Esophagus muscularis mucosa (tissue), 4 donors: ENCODE measurements around the gene UGT1A4. TPM values are rescaled to one million over a fixed set of nuclear protein-coding genes. Genes with fewer than 3 reads are reported as not detected.

Experiments used
- DNase-seq: peaks from one replicate; pipeline ENCODE4 v3.0.0-alpha.2; 2017; ENCODE audit errors: extremely low spot score
- H3K27ac ChIP-seq, 4 donors: fragments of 200-600 bp; sonication (generic); replicated peaks in 1 of 4; 1 replicate in 3 of 4; 2 replicates in 1 of 4; pipeline ENCODE4 v1.5.1; 2016 to 2019; ENCODE audit warnings: mild to moderate bottlenecking in 1 of 4
- H3K27me3 ChIP-seq, 4 donors: fragments of 200-600 bp; sonication (generic); one replicate each; pipeline versions ENCODE4 v1.5.1 to v1.6.0; 2016 to 2019
- H3K36me3 ChIP-seq, 4 donors: fragments of 200-600 bp; sonication (generic); one replicate each; pipeline ENCODE4 v1.5.1; 2016 to 2019
- H3K4me1 ChIP-seq, 4 donors: fragments of 200-600 bp; sonication (generic); one replicate each; pipeline ENCODE4 v1.5.1; 2016 to 2019
- H3K4me3 ChIP-seq, 4 donors: fragments of 200-600 bp; sonication (generic); 1 replicate in 2 of 4; 2 replicates in 2 of 4; pipeline ENCODE4 v1.5.1; 2016 to 2019; ENCODE audit warnings: mild to moderate bottlenecking in 4 of 4, moderate library complexity in 1 of 4
- H3K9me3 ChIP-seq, 4 donors: fragments of 200-600 bp; sonication (generic); 1 replicate in 3 of 4; 2 replicates in 1 of 4; pipeline ENCODE4 v1.5.1; 2016 to 2019
- CTCF ChIP-seq, 3 experiments: fragments of 200-600 bp in 2 of 3; fragments of 450-650 bp in 1 of 3; sonication (generic) in 2 of 3; IDR thresholded peaks; one replicate each; pipeline ENCODE4 v1.5.1; 2017 to 2019; ENCODE audit warnings: antibody characterized with exemption in 3 of 3, mild to moderate bottlenecking in 2 of 3, moderate library complexity in 1 of 3
- EP300 ChIP-seq: sonication (generic); formaldehyde crosslinking; IDR thresholded peaks from one replicate; pipeline ENCODE4 v1.6.1; 2017; ENCODE audit warnings: antibody characterized with exemption
- POLR2A ChIP-seq: fragments of 450-650 bp; IDR thresholded peaks from one replicate; pipeline ENCODE4 v1.6.1; 2017; ENCODE audit warnings: antibody characterized with exemption, moderate library complexity, mild to moderate bottlenecking, low read depth
- POLR2AphosphoS5 ChIP-seq, 2 donors: sonication (generic); formaldehyde crosslinking; IDR thresholded peaks; one replicate each; pipeline ENCODE4 v1.6.1; 2017; ENCODE audit warnings: antibody characterized with exemption in 2 of 2
- WGBS: methylation state at CpG from one replicate; pipeline ENCODE4 v1.1.5; 2018; 5-methylcytosine and 5-hydroxymethylcytosine counted together
- intact Hi-C: fragments of 100-400 bp; cut with DNase I; formaldehyde crosslinking; loops from one replicate; pipeline ENCODE4 v1.15.1; 2023
- total RNA-seq, 4 donors: library from RNA; depleted of rRNA; stranded (reverse); fragments of >200 nt; gene quantifications; one replicate each; pipeline versions ENCODE4 v1.1.0 to v1.2.1, GENCODE V29; 2016

The UGT1A4 gene
- total RNA-seq, 4 donors from 2014 or later = not detected

- no peak for DNase-seq
- H3K9me3 ChIP-seq = no peaks in the 10 kb centered on the region
- H3K4me1 ChIP-seq = no peaks in the 10 kb centered on the region
- TF ChIP-seq EP300 (no peak), POLR2AphosphoS5 (IDR thresholded peaks at IDR 0.05) (no peak), POLR2A (no peak)
- no peaks in the 10 kb centered on the region for H3K27me3 ChIP-seq
- no peak overlapping the region for H3K4me3 ChIP-seq
- intact Hi-C loops = no loop called here
- 56% methylated on average over 7 of the region's 7 CpGs for WGBS
- H3K36me3 ChIP-seq = no peaks in the 10 kb centered on the region
- no peak overlapping the region for H3K27ac ChIP-seq
These were observed 80.6 kb downstream of the UGT1A4 start for GRCh38 chr2:233799087-233799665.

GRCh38 chr2:233799716-233800115, 81.2 kb downstream of the UGT1A4 start:
- Histone ChIP-seq H3K27ac (no peak overlapping the region), H3K4me1 (no peaks in the 10 kb centered on the region), H3K4me3 (no peak overlapping the region), H3K9me3 (no peaks in the 10 kb centered on the region), H3K27me3 (no peaks in the 10 kb centered on the region), H3K36me3 (no peaks in the 10 kb centered on the region)
- intact Hi-C loops = no loop called here
- DNase-seq = no peak
- no peak for TF ChIP-seq POLR2A
- 48% methylated on average over 5 of the region's 5 CpGs for WGBS

GRCh38 chr2:233800208-233800607, 81.7 kb downstream of the UGT1A4 start:
- TF ChIP-seq EP300 (no peak), POLR2A (no peak)
- Histone ChIP-seq H3K36me3 (no peaks in the 10 kb centered on the region), H3K4me3 (no peak overlapping the region), H3K27me3 (no peaks in the 10 kb centered on the region), H3K27ac (no peak overlapping the region), H3K9me3 (no peaks in the 10 kb centered on the region), H3K4me1 (no peaks in the 10 kb centered on the region)
- 93% methylated on average over 7 of the region's 7 CpGs for WGBS
- DNase-seq = no peak
- intact Hi-C loops = no loop called here

- Histone ChIP-seq H3K27ac (no peak overlapping the region), H3K27me3 (no peaks in the 10 kb centered on the region), H3K4me1 (no peaks in the 10 kb centered on the region), H3K9me3 (no peaks in the 10 kb centered on the region), H3K36me3 (no peaks in the 10 kb centered on the region), H3K4me3 (no peak overlapping the region)
- 82% methylated on average over 9 of the region's 9 CpGs for WGBS
- TF ChIP-seq CTCF (IDR thresholded peaks at IDR 0.05) = no peak
- intact Hi-C loops = no loop called here
- DNase-seq = peak; percentile 55
These were observed 83.0 kb downstream of the UGT1A4 start for GRCh38 chr2:233801357-233802131.

- WGBS = 86% methylated on average over 2 of the region's 3 CpGs
- peak; percentile 74 for DNase-seq
- no peak for TF ChIP-seq POLR2A
- TF ChIP-seq EP300 = no peak
- no peak for TF ChIP-seq CTCF (IDR thresholded peaks at IDR 0.05)
- TF ChIP-seq POLR2AphosphoS5 (IDR thresholded peaks at IDR 0.05) = no peak
- H3K4me1 ChIP-seq = no peaks in the 10 kb centered on the region
- intact Hi-C loops = no loop called here
- no peak overlapping the region for H3K27ac ChIP-seq
- H3K27me3 ChIP-seq = peaks cover 0 to under 1% (median 0%) of the 10 kb centered on the region in 4 donors
- no peaks in the 10 kb centered on the region for H3K36me3 ChIP-seq
- no peaks in the 10 kb centered on the region for H3K9me3 ChIP-seq
- H3K4me3 ChIP-seq = no peak overlapping the region
These were observed 83.7 kb downstream of the UGT1A4 start for GRCh38 chr2:233802132-233802815.

- Histone ChIP-seq H3K4me3 (no peak overlapping the region), H3K4me1 (no peaks in the 10 kb centered on the region), H3K27ac (no peak overlapping the region), H3K36me3 (no peaks in the 10 kb centered on the region), H3K27me3 (peaks cover 0 to 12% (median 0%) of the 10 kb centered on the region in 4 donors), H3K9me3 (no peaks in the 10 kb centered on the region)
- intact Hi-C loops = no loop called here
- TF ChIP-seq EP300 (no peak), POLR2AphosphoS5 (IDR thresholded peaks at IDR 0.05) (no peak), CTCF (IDR thresholded peaks at IDR 0.05) (no peak), POLR2A (no peak)
- DNase-seq = no peak
- 89% methylated on average over 2 of the region's 2 CpGs for WGBS
These were observed 84.9 kb downstream of the UGT1A4 start for GRCh38 chr2:233803292-233803911.
